Astrocyte of the cerebellum (primary cell): ENCODE results near the gene CDC42SE2.
"Not testable (repeated sequence)": the region's sequence is repeated elsewhere in the genome, so short reads cannot be mapped to it uniquely, and the experiment has no call there.

Experiments used
- DNase-seq: peaks from one replicate; pipeline ENCODE4 v3.0.0-alpha.2; 2011; ENCODE audit warnings: low read depth
- H3K4me3 ChIP-seq: 2 replicates; pipeline ENCODE4 v1.5.1; 2011; ENCODE audit warnings: mild to moderate bottlenecking, low read depth, low read length, moderate library complexity
- CTCF ChIP-seq: IDR thresholded peaks from 2 replicates; pipeline ENCODE4 v1.5.1; 2012; ENCODE audit warnings: low read length, low read depth, moderate library complexity, mild to moderate bottlenecking; ENCODE audit errors: missing control alignments
- in situ Hi-C: cut with HindIII; loops from 2 replicates; pipeline ENCODE4 v1.10.0; 2017; ENCODE audit warnings: low sequenced_read_pairs

Gene CDC42SE2

GRCh38 chr5:131265311-131265803, 1.5 kb downstream of the CDC42SE2 start:
- peak; percentile 38 for TF ChIP-seq CTCF
- peak overlapping the region; percentile 98 for H3K4me3 ChIP-seq
- in situ Hi-C loops: loop anchor here (25.0 kb wide), 1 partner anchor 147 kb away; no protein-coding TSS in a partner anchor
- DNase-seq: no peak

GRCh38 chr5:131266370-131267060, 2.7 kb downstream of the CDC42SE2 start:
- in situ Hi-C loops: loop anchor here (25.0 kb wide), 1 partner anchor 146 kb away; no protein-coding TSS in a partner anchor
- DNase-seq: no peak
- H3K4me3 ChIP-seq: no peak overlapping the region
- TF ChIP-seq CTCF: no peak

GRCh38 chr5:131268758-131269370, 5.0 kb downstream of the CDC42SE2 start:
- no peak overlapping the region for H3K4me3 ChIP-seq
- TF ChIP-seq CTCF: no peak
- DNase-seq: no peak
- in situ Hi-C loops: loop anchor here (25.0 kb wide), 1 partner anchor 143 kb away; no protein-coding TSS in a partner anchor

- no peak for DNase-seq
- in situ Hi-C loops: loop anchor here (25.0 kb wide), 1 partner anchor 141 kb away; no protein-coding TSS in a partner anchor
- no peak for TF ChIP-seq CTCF
- H3K4me3 ChIP-seq: no peak overlapping the region
Measured at GRCh38 chr5:131270809-131271208, 7.0 kb downstream of the CDC42SE2 start.

- DNase-seq, H3K4me3 ChIP-seq: not testable (repeated sequence)
- in situ Hi-C loops: loop anchor here (25.0 kb wide), 1 partner anchor 140 kb away; no protein-coding TSS in a partner anchor
Measured at GRCh38 chr5:131271888-131272287, 8.0 kb downstream of the CDC42SE2 start.

- no peak overlapping the region for H3K4me3 ChIP-seq
- in situ Hi-C loops: loop anchor here (25.0 kb wide), 1 partner anchor 140 kb away; no protein-coding TSS in a partner anchor
- no peak for TF ChIP-seq CTCF
- no peak for DNase-seq
Measured at GRCh38 chr5:131272307-131272706, 8.5 kb downstream of the CDC42SE2 start.

- DNase-seq: no peak
- no peak overlapping the region for H3K4me3 ChIP-seq
Measured at GRCh38 chr5:131272724-131273123, 8.9 kb downstream of the CDC42SE2 start.

More at GRCh38 chr5:131272724-131273123, 8.9 kb downstream of the CDC42SE2 start:
- TF ChIP-seq CTCF: no peak
- in situ Hi-C loops: loop anchor here (25.0 kb wide), 1 partner anchor 140 kb away; no protein-coding TSS in a partner anchor
